Measurements from ENCODE around the gene MYO1A.
"Not testable (repeated sequence)": the region's sequence is repeated elsewhere in the genome, so short reads cannot be mapped to it uniquely, and the experiment has no call there.

DNA sequence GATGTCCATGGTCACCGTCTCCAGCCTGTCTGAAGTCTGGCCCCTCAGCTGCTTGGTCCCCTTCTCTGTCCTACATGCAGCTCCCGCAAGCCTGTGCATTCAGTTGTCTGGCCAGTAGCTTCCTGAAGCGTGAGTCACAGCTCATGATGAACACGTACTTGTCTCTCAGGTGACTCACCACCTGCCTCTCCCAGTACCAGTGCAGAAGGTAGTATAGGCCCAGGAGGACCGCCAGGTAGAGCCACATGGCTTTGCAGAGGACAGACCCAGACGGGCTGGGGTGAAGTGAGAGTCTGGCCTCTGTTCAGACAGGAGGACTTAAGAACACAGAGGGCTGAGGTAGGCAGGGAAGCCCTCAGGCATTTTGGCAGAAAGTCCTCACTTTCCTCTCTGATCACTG, 64.2 kb downstream of the MYO1A start:
- TF ChIP-seq, protein P1, sequence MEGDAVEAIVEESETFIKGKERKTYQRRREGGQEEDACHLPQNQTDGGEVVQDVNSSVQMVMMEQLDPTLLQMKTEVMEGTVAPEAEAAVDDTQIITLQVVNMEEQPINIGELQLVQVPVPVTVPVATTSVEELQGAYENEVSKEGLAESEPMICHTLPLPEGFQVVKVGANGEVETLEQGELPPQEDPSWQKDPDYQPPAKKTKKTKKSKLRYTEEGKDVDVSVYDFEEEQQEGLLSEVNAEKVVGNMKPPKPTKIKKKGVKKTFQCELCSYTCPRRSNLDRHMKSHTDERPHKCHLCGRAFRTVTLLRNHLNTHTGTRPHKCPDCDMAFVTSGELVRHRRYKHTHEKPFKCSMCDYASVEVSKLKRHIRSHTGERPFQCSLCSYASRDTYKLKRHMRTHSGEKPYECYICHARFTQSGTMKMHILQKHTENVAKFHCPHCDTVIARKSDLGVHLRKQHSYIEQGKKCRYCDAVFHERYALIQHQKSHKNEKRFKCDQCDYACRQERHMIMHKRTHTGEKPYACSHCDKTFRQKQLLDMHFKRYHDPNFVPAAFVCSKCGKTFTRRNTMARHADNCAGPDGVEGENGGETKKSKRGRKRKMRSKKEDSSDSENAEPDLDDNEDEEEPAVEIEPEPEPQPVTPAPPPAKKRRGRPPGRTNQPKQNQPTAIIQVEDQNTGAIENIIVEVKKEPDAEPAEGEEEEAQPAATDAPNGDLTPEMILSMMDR (IDR thresholded peaks at IDR 0.05; ENCODE audit: insufficient read depth, low read length, poor library complexity, severe bottlenecking) = not testable (repeated sequence)
- not testable (repeated sequence) for TF ChIP-seq EZH2phosphoT487 (conservative IDR thresholded peaks at IDR 0.05; ENCODE audit: low read length)
